ENCODE results near the gene SEC16A.

- TF ChIP-seq POLR2A (IDR thresholded peaks at IDR 0.05; ENCODE audit: low read length) (no peak), GATA1 (IDR thresholded peaks at IDR 0.05; ENCODE audit: low read depth, low read length) (no peak)
These were observed 6.9 kb upstream of the SEC16A start for GRCh38 chr9:136489731-136490130.
